IMR-90 (cell line): ENCODE data around the gene PLXDC2. TPM values are rescaled to one million over a fixed set of nuclear protein-coding genes. Genes with fewer than 3 reads are reported as not detected.

ENCODE experiments used
- ATAC-seq: fragments of 200-7000 bp; cut with Tn5 transposase; 2 replicates; pipeline ENCODE4 v1.9.1; 2020; ENCODE audit warnings: low read depth, mild to moderate bottlenecking, moderate library complexity
- BruUV-seq: library from RNA; stranded (reverse); fragments of 400-500 nt; replicated peaks from 2 replicates; lab custom pipeline; 2021; lab: Mats Ljungman, UMichigan
- CTCF ChIA-PET: fragments of 300-600 bp; formaldehyde crosslinking; extraction: SDS; loops from one replicate; lab custom pipeline; 2021; ENCODE audit warnings: antibody characterized with exemption; lab: Yijun Ruan, JAX
- POLR2A ChIA-PET: fragments of 300-600 bp; sonication (Branson Sonifier 250); formaldehyde crosslinking; loops from one replicate; lab custom pipeline; 2022; ENCODE audit warnings: antibody characterized with exemption; ENCODE audit not compliant: unreplicated experiment; lab: Charles Lee
- DNase-seq: peaks from one replicate; pipeline ENCODE4 v3.0.0; 2013
- H2AFZ ChIP-seq: replicated peaks from 2 replicates; pipeline ENCODE3; 2013; ENCODE audit warnings: low read length, mild to moderate bottlenecking; ENCODE audit not compliant: poor library complexity
- H2AK5ac ChIP-seq: 2 replicates; pipeline ENCODE4 v1.6.1; 2013; ENCODE audit warnings: low read depth, low read length, inconsistent platforms
- H2AK9ac ChIP-seq: replicated peaks from 2 replicates; pipeline ENCODE3; 2013; ENCODE audit warnings: mild to moderate bottlenecking, low read depth, low read length, moderate library complexity; ENCODE audit not compliant: poor library complexity
- H2BK120ac ChIP-seq: 2 replicates; pipeline ENCODE4 v1.6.1; 2013; ENCODE audit warnings: low read depth, low read length, inconsistent platforms
- H2BK15ac ChIP-seq: 3 replicates; pipeline ENCODE4 v1.6.1; 2013; ENCODE audit warnings: low read depth, low read length, inconsistent platforms
- H2BK20ac ChIP-seq: 2 replicates; pipeline ENCODE4 v1.6.1; 2013; ENCODE audit warnings: low read depth, mild to moderate bottlenecking, inconsistent platforms, low read length, moderate library complexity
- H2BK5ac ChIP-seq: 2 replicates; pipeline ENCODE4 v1.6.1; 2013; ENCODE audit warnings: mild to moderate bottlenecking, low read depth, low read length, inconsistent platforms; ENCODE audit not compliant: poor library complexity, severe bottlenecking
- H3K14ac ChIP-seq: replicated peaks from 2 replicates; pipeline ENCODE4 v1.6.1; 2013; ENCODE audit warnings: low read depth, low read length, inconsistent platforms
- H3K18ac ChIP-seq: 2 replicates; pipeline ENCODE4 v1.6.1; 2013; ENCODE audit warnings: low read depth, low read length, control low read depth
- H3K23ac ChIP-seq: 2 replicates; pipeline ENCODE4 v1.6.1; 2013; ENCODE audit warnings: low read depth, low read length, inconsistent platforms
- H3K27ac ChIP-seq: 2 replicates; pipeline ENCODE4 v1.5.1; 2013; ENCODE audit warnings: mild to moderate bottlenecking, control low read depth, low read length; ENCODE audit not compliant: insufficient read depth
- H3K27me3 ChIP-seq: 2 replicates; pipeline ENCODE4 v1.6.1; 2013; ENCODE audit warnings: low read length; ENCODE audit not compliant: control insufficient read depth, insufficient read depth
- H3K36me3 ChIP-seq: 2 replicates; pipeline ENCODE4 v1.6.1; 2013; ENCODE audit warnings: low read length, mixed read lengths; ENCODE audit not compliant: control insufficient read depth, insufficient read depth
- H3K4ac ChIP-seq: 2 replicates; pipeline ENCODE4 v1.6.1; 2013; ENCODE audit warnings: low read depth, low read length, inconsistent platforms
- H3K4me1 ChIP-seq: 2 replicates; pipeline ENCODE4 v1.6.1; 2013; ENCODE audit warnings: low read length, mixed read lengths; ENCODE audit not compliant: control insufficient read depth, insufficient read depth
- H3K4me2 ChIP-seq: 2 replicates; pipeline ENCODE4 v1.6.1; 2013; ENCODE audit warnings: low read depth, mild to moderate bottlenecking, control low read depth, low read length, moderate library complexity
- H3K4me3 ChIP-seq: 2 replicates; pipeline ENCODE4 v1.5.1; 2013; ENCODE audit warnings: low read depth, mild to moderate bottlenecking, control low read depth, low read length, moderate library complexity; ENCODE audit not compliant: insufficient read depth
- H3K56ac ChIP-seq: 2 replicates; pipeline ENCODE4 v1.6.1; 2013; ENCODE audit warnings: low read length, inconsistent platforms; ENCODE audit not compliant: insufficient read depth; ENCODE audit errors: extremely low read depth
- H3K79me1 ChIP-seq, 2 experiments: 2 replicates each; pipeline ENCODE4 v1.6.1; 2013; ENCODE audit warnings: low read length in 2 of 2, inconsistent platforms in 1 of 2, low read depth in 1 of 2
- H3K9ac ChIP-seq: 2 replicates; pipeline ENCODE4 v1.6.1; 2013; ENCODE audit warnings: low read depth, low read length, control low read depth
- H3K9me1 ChIP-seq: 2 replicates; pipeline ENCODE4 v1.6.1; 2013; ENCODE audit warnings: low read length, inconsistent platforms; ENCODE audit not compliant: insufficient read depth
- H3K9me3 ChIP-seq: 2 replicates; pipeline ENCODE4 v1.6.1; 2013; ENCODE audit warnings: low read length; ENCODE audit not compliant: control insufficient read depth, insufficient read depth
- H4K20me1 ChIP-seq: 2 replicates; pipeline ENCODE4 v1.6.1; 2013; ENCODE audit warnings: low read length, inconsistent platforms; ENCODE audit not compliant: insufficient read depth
- H4K5ac ChIP-seq: 2 replicates; pipeline ENCODE4 v1.6.1; 2013; ENCODE audit warnings: mild to moderate bottlenecking, low read depth, low read length, control low read depth
- H4K8ac ChIP-seq, 2 experiments: 2 replicates each; pipeline ENCODE4 v1.6.1; 2013; ENCODE audit warnings: low read depth in 2 of 2, low read length in 2 of 2, control low read depth in 1 of 2, inconsistent platforms in 1 of 2
- H4K91ac ChIP-seq: 2 replicates; pipeline ENCODE4 v1.6.1; 2013; ENCODE audit warnings: low read depth, low read length, inconsistent platforms; ENCODE audit not compliant: insufficient read depth
- MAFK ChIP-seq: IDR thresholded peaks from 2 replicates; pipeline ENCODE4 v1.6.1; 2012; ENCODE audit warnings: low read depth, low read length, improper control_type of control experiment
- RCOR1 ChIP-seq: IDR thresholded peaks from 2 replicates; pipeline ENCODE4 v1.6.1; 2012; ENCODE audit warnings: mild to moderate bottlenecking, low read length, improper control_type of control experiment; ENCODE audit not compliant: insufficient replicate concordance
- WGBS, 2 experiments: methylation state at CpG; one replicate each; pipeline versions ENCODE4 v1.1.5 to v1.1.7; 2013; ENCODE audit warnings: missing lambda C conversion rate in 2 of 2; ENCODE audit not compliant: insufficient read length in 1 of 2; ENCODE audit errors: extremely low coverage in 2 of 2; 5-methylcytosine and 5-hydroxymethylcytosine counted together
- dilution Hi-C: fragments of 300-500 bp; cut with HindIII; formaldehyde crosslinking; loops from one replicate; pipeline ENCODE4 v1.14.3; 2018; ENCODE audit warnings: low sequenced_read_pairs; ENCODE audit not compliant: unreplicated experiment
- in situ Hi-C: fragments of 300-500 bp; cut with MboI; formaldehyde crosslinking; loops from 3 replicates; pipeline ENCODE4 v1.14.3; 2019; ENCODE audit warnings: low sequenced_read_pairs, inconsistent platforms, mixed read lengths
- intact Hi-C: fragments of 100-400 bp; cut with micrococcal nuclease; formaldehyde crosslinking; loops from 2 replicates; pipeline ENCODE4 v1.10.0; 2022
- polyA plus RNA-seq, 3 experiments: library from polyadenylated mRNA; depleted of rRNA; stranded (reverse); fragments of >200 nt; gene quantifications; 2 replicates each; pipeline ENCODE4 v1.2.3, GENCODE V29; 2012; ENCODE audit warnings: low replicate concordance in 1 of 3
- total RNA-seq: library from RNA; depleted of rRNA; stranded (reverse); fragments of >200 nt; gene quantifications from 2 replicates; pipeline ENCODE4 v1.2.3, GENCODE V29; 2012

The PLXDC2 gene
- total and polyA plus RNA-seq, 2 of the 4 experiments (the other 2 are of a cell fraction), result 3.2 to 6.1 TPM

- H3K4me3 ChIP-seq, result no peak overlapping the region
- H2BK120ac ChIP-seq, result no peak overlapping the region
- no peak overlapping the region for H3K18ac ChIP-seq
- no peak overlapping the region for H3K4me2 ChIP-seq
- no peak overlapping the region for H4K5ac ChIP-seq
- H4K91ac ChIP-seq, result no peak overlapping the region
- DNase-seq, result no peak
- CTCF ChIA-PET, result no interaction called here
- in situ Hi-C loops (no loop called here), dilution Hi-C loops (no loop called here), intact Hi-C loops (no loop called here)
- BruUV-seq, result no TSS peak
- H4K8ac ChIP-seq, result no peak overlapping the region
- H3K27ac ChIP-seq, result no peak overlapping the region
- no peak overlapping the region for H2AK5ac ChIP-seq
- WGBS, 2 experiments, result no CpG with 5 or more reads among the region's 3 CpGs
- H2BK5ac ChIP-seq, result no peak overlapping the region
- TF ChIP-seq RCOR1 (no peak), MAFK (peak; percentile 58)
- no peak overlapping the region for H3K9ac ChIP-seq
- H3K9me1 ChIP-seq, result no peaks in the 10 kb centered on the region
- no peak overlapping the region for H2AK9ac ChIP-seq
- H3K79me1 ChIP-seq, result no peaks in the 10 kb centered on the region
- H3K9me3 ChIP-seq, result no peaks in the 10 kb centered on the region
- H2AFZ ChIP-seq, result no peak overlapping the region
- no peak for ATAC-seq
- no peaks in the 10 kb centered on the region for H4K20me1 ChIP-seq
- no peak overlapping the region for H3K56ac ChIP-seq
- no peak overlapping the region for H3K14ac ChIP-seq
- H3K4ac ChIP-seq, result no peak overlapping the region
- H3K27me3 ChIP-seq, result no peaks in the 10 kb centered on the region
- no peak overlapping the region for H2BK20ac ChIP-seq
- H3K23ac ChIP-seq, result no peak overlapping the region
- no peaks in the 10 kb centered on the region for H3K4me1 ChIP-seq
- H2BK15ac ChIP-seq, result no peak overlapping the region
- no peaks in the 10 kb centered on the region for H3K36me3 ChIP-seq
- POLR2A ChIA-PET, result no interaction called here
These were observed 359.5 kb downstream of the PLXDC2 start for GRCh38 chr10:20175719-20176118.
